Naive thymus-derived CD8-positive, alpha-beta T cell (primary cell): ENCODE measurements around the gene LTK. TPM values are rescaled to one million over a fixed set of nuclear protein-coding genes. Genes with fewer than 3 reads are reported as not detected.

Source experiments
- ATAC-seq, 2 donors: fragments of 150-1000 bp; cut with Tn5 transposase in 1 of 2; sonication (Bioruptor Pico), chemical (Tn5 transposase) in 1 of 2; 1 replicate in 1 of 2; 2 replicates in 1 of 2; pipeline ENCODE4 v1.10.0; 2021; ENCODE audit warnings: mild to moderate bottlenecking in 2 of 2, moderate library complexity in 2 of 2
- POLR2A ChIA-PET: fragments of 350-600 bp; sonication (Branson Sonifier 250); formaldehyde crosslinking; loops from one replicate; lab custom pipeline; 2021; ENCODE audit warnings: antibody characterized with exemption; lab: Charles Lee
- DNase-seq, 10 donors: peaks; one replicate each; pipeline versions ENCODE4 v3.0.0 to v3.0.0-alpha.2; 2020 to 2022
- H3K27ac Mint-ChIP-seq, 10 donors: one replicate each; pipeline ENCODE4 v1.8.0; 2020 to 2022; ENCODE audit warnings: mild to moderate bottlenecking in 10 of 10, mixed read lengths in 10 of 10, moderate library complexity in 4 of 10, inconsistent platforms in 1 of 10
- H3K27me3 Mint-ChIP-seq, 5 donors: one replicate each; pipeline ENCODE4 v1.8.0; 2021 to 2022; ENCODE audit warnings: mixed read lengths in 5 of 5
- H3K36me3 Mint-ChIP-seq, 3 donors: one replicate each; pipeline ENCODE4 v1.8.0; 2020 to 2022; ENCODE audit warnings: mixed read lengths in 3 of 3, mild to moderate bottlenecking in 2 of 3, inconsistent platforms in 1 of 3
- H3K4me1 Mint-ChIP-seq, 4 donors: one replicate each; pipeline ENCODE4 v1.8.0; 2021 to 2022; ENCODE audit warnings: mixed read lengths in 4 of 4
- H3K4me3 Mint-ChIP-seq, 10 donors: one replicate each; pipeline ENCODE4 v1.8.0; 2020 to 2022; ENCODE audit warnings: mild to moderate bottlenecking in 10 of 10, mixed read lengths in 10 of 10, moderate library complexity in 6 of 10, inconsistent platforms in 1 of 10
- H3K9me3 Mint-ChIP-seq, 9 donors: one replicate each; pipeline ENCODE4 v1.8.0; 2020 to 2022; ENCODE audit warnings: mixed read lengths in 9 of 9, mild to moderate bottlenecking in 3 of 9, inconsistent platforms in 1 of 9, moderate library complexity in 1 of 9
- polyA plus RNA-seq, 3 donors: library from polyadenylated mRNA; unstranded; fragments of 300-500 nt; fragmentation: Illumina TruSeq; gene quantifications; one replicate each; pipeline ENCODE4 v1.2.3, GENCODE V29; 2021
- total RNA-seq, 8 experiments: library from RNA in 2 of 8; stranded (reverse) in 2 of 8; gene quantifications; one replicate each; pipeline ENCODE4 v1.2.3 and lab custom pipeline; 2021 to 2026

LTK gene
- total and polyA plus RNA-seq, 5 experiments from 2014 or later: 0.18 to 0.22 TPM; not detected in 3

- POLR2A ChIA-PET: interaction anchor here (1.0 kb wide), 1 partner anchor 11 kb away, joined by 3 read pairs; the partner anchor contains the start of gene RPAP1
- peaks cover 12 to 22% (median 17%) of the 10 kb centered on the region in 4 donors for H3K4me1 Mint-ChIP-seq
- ATAC-seq: no peak
These were observed 41.3 kb upstream of the LTK start for GRCh38 chr15:41554915-41555314.

GRCh38 chr15:41554343-41554742, 40.7 kb upstream of the LTK start:
- Mint-ChIP-seq H3K27ac (no peak overlapping the region), H3K4me1 (peaks cover 11 to 19% (median 13%) of the 10 kb centered on the region in 4 donors), H3K27me3 (peaks cover 0 to 12% (median 7%) of the 10 kb centered on the region in 5 donors), H3K4me3 (no peak overlapping the region), H3K9me3 (no peaks in the 10 kb centered on the region), H3K36me3 (no peaks in the 10 kb centered on the region)
- no peak for DNase-seq
- POLR2A ChIA-PET: interaction anchor here (1.0 kb wide), 1 partner anchor 10 kb away, joined by 3 read pairs; the partner anchor contains the start of gene RPAP1
- ATAC-seq: no peak

More at GRCh38 chr15:41554915-41555314, 41.3 kb upstream of the LTK start:
- Mint-ChIP-seq H3K27me3 (peaks cover 3 to 16% (median 10%) of the 10 kb centered on the region in 5 donors), H3K27ac (peak overlapping the region in 3 of 10 donors; percentile 15 to 25 (median 19)), H3K9me3 (no peaks in the 10 kb centered on the region), H3K4me3 (no peak overlapping the region), H3K36me3 (no peaks in the 10 kb centered on the region)
- no peak for DNase-seq

GRCh38 chr15:41553731-41554130, 40.1 kb upstream of the LTK start:
- H3K4me3 Mint-ChIP-seq: no peak overlapping the region
- H3K27me3 Mint-ChIP-seq: peaks cover 0 to 12% (median 7%) of the 10 kb centered on the region in 5 donors
- no peak overlapping the region for H3K27ac Mint-ChIP-seq
- no peaks in the 10 kb centered on the region for H3K9me3 Mint-ChIP-seq
- POLR2A ChIA-PET: interaction anchor here (0.7 to 1.0 kb wide), 2 partner anchors 10 to 32 kb away, joined by 3 read pairs; partner anchors contain the start of gene RPAP1
- H3K36me3 Mint-ChIP-seq: no peaks in the 10 kb centered on the region
- ATAC-seq: no peak
- H3K4me1 Mint-ChIP-seq: peaks cover 11 to 19% (median 13%) of the 10 kb centered on the region in 4 donors
- DNase-seq: no peak

DNA sequence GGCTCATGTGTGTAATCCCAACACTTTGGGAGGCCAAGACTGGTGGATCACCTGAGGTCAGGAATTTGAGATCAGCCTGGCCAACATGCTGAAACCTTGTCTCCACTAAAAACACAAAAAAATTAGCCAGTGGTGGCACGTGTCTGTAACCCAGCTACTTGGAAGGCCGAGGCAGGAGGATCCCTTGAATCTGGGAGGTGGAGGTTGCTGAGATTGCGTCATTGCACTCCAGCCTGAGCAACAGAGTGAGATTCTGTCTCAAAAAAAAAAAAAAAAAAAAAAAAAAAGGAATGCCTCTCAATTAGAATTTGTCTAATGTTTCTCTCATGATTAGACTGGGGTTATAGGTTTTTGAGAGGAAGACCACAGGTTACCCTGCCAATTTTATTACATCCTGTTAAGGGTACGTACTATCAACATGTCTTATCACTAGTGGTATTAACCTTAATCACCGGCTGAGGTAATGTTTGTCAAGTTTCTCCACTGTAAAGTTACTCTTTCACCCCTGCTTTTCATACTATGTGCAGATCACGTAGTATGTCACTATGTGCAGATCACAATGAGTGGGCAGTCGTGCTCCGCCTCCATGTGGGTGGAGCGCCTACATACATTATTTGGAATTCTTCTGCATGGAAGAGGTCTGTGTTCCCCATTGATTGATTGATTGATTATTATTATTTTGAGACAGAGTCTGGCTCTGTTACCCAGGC, 36.6 kb upstream of the LTK start:
- no peaks in the 10 kb centered on the region for H3K9me3 Mint-ChIP-seq
- no peaks in the 10 kb centered on the region for H3K36me3 Mint-ChIP-seq
- no peak overlapping the region for H3K4me3 Mint-ChIP-seq
- ATAC-seq: no peak
- peaks cover 0 to 5% (median 0%) of the 10 kb centered on the region in 5 donors for H3K27me3 Mint-ChIP-seq
- DNase-seq: no peak
- POLR2A ChIA-PET: no interaction called here
- H3K27ac Mint-ChIP-seq: no peak overlapping the region
- H3K4me1 Mint-ChIP-seq: peaks cover 0 to 3% (median under 1%) of the 10 kb centered on the region in 4 donors

DNA sequence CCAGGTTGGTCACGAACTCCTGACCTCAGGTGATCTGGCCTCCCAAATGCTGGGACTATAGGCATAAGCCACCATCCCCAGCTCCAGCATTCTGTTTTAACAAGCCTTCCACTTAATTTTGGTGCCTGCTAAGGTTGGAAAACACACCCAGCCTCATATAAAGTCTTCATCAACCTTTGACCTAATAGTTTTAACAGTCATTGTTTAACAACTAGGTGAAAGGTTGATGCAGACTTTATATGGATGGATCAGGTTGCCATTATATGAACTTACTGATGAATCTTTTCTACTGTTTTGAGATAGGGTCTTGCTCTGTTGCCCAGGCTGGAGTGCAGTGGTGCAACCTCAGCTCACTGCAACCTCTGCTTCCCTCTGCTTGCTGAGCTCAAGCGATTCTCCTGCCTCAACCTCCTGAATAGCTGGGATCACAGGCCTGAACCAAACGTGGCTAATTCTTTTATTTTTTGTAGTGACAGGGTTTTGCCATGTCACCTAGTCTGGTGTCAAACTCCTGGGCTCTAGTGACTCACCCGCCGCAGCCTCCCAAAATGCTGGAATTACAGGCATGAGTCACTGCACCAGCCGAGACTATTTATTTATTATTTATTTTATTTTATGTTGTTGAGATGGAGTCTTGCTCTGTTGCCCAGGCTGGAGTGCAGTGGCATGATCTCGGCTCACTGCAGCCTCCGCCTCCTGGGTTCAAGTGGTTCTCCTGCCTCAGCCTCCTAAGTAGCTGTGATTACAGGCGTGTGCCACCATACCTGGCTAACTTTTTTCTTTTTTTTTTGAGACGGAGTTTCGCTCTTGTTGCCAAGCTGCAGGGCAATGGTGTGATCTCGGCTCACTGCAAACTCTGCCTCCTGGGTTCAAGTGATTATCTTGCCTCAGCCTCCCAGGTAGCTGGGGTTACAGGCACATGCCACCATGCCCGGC, 33.5 kb upstream of the LTK start:
- H3K4me3 Mint-ChIP-seq: peak overlapping the region in 1 of 10 donors; percentile 38
- POLR2A ChIA-PET: no interaction called here
- peaks cover 0 to under 1% (median 0%) of the 10 kb centered on the region in 3 donors for H3K36me3 Mint-ChIP-seq
- H3K27ac Mint-ChIP-seq: no peak overlapping the region
- H3K4me1 Mint-ChIP-seq: peaks cover 6 to 21% (median 16%) of the 10 kb centered on the region in 4 donors
- peaks cover 0 to 3% (median 0%) of the 10 kb centered on the region in 5 donors for H3K27me3 Mint-ChIP-seq
- ATAC-seq (no peak), DNase-seq (no peak)
- H3K9me3 Mint-ChIP-seq: no peaks in the 10 kb centered on the region

DNA sequence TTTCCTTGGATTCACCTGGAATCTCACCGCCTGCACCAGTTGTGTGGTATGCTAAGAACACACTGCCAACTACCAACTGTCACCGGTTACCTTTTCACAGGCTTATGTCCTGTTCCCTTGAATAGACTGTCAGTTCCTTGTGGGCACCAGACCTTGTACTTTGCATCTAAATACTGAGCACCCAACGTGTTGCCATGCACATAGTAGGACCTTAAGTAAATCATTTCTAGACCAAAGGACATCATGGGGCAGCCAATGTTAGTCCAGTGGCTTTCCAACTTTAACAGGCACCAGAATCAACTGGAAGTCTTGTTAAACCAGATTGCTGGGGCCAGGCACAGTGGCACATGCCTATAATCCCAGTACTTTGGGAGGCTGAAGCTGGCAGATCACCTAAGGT, 31.6 kb upstream of the LTK start:
- H3K27ac Mint-ChIP-seq: peak overlapping the region; percentile 48 to 98 (median 95)
- H3K4me3 Mint-ChIP-seq: peak overlapping the region; percentile 91 to 97 (median 95)
- H3K27me3 Mint-ChIP-seq: no peaks in the 10 kb centered on the region
- DNase-seq: no peak
- H3K4me1 Mint-ChIP-seq: peaks cover 9 to 25% (median 16%) of the 10 kb centered on the region in 4 donors
- POLR2A ChIA-PET: interaction anchor here (0.8 to 3.5 kb wide), 6 partner anchors 13 to 143 kb away, joined by 3 to 25 read pairs (median 4); partner anchors contain the start of genes ITPKA and TYRO3
- no peaks in the 10 kb centered on the region for H3K9me3 Mint-ChIP-seq
- no peak for ATAC-seq
- peaks cover 0 to 7% (median 0%) of the 10 kb centered on the region in 3 donors for H3K36me3 Mint-ChIP-seq

- no peaks in the 10 kb centered on the region for H3K27me3 Mint-ChIP-seq
- POLR2A ChIA-PET: interaction anchor here (0.6 to 3.5 kb wide), 19 partner anchors 10 to 1061 kb away, joined by 3 to 25 read pairs (median 4); partner anchors contain the start of genes ITPKA, LTK, MGA and TYRO3
- peaks cover 0 to 7% (median 0%) of the 10 kb centered on the region in 3 donors for H3K36me3 Mint-ChIP-seq
- DNase-seq: peak in 6 of 10 donors; percentile 23 to 69 (median 48)
- peak overlapping the region; percentile 89 to 98 (median 95) for H3K27ac Mint-ChIP-seq
- peak overlapping the region; percentile 91 to 97 (median 95) for H3K4me3 Mint-ChIP-seq
- peak; percentile 18 to 44 for ATAC-seq
- no peaks in the 10 kb centered on the region for H3K9me3 Mint-ChIP-seq
- H3K4me1 Mint-ChIP-seq: peaks cover 9 to 25% (median 16%) of the 10 kb centered on the region in 4 donors
These were observed 31.0 kb upstream of the LTK start for GRCh38 chr15:41544650-41545015.

DNA sequence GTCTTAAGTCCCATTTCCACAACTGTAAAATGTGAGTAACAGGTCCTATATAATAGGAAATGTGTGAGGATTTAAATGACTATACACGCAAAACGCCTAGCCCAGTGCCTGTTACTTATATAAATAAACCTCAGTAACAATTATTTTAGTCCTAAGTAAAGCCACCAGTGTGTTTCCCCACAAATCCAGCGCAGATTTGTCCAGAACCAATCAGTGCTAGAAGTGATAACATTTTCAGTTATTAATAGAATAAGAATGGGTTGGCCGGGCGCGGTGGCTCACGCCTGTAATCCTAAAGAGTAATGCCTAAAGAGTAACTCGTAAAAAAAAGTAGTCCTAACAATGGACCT, 29.9 kb upstream of the LTK start:
- Mint-ChIP-seq H3K9me3 (no peaks in the 10 kb centered on the region), H3K4me1 (peaks cover 9 to 25% (median 17%) of the 10 kb centered on the region in 4 donors), H3K27ac (peak overlapping the region; percentile 89 to 98 (median 95)), H3K27me3 (no peaks in the 10 kb centered on the region), H3K36me3 (peaks cover 0 to 7% (median 0%) of the 10 kb centered on the region in 3 donors), H3K4me3 (peak overlapping the region; percentile 91 to 97 (median 95))
- ATAC-seq: no peak
- POLR2A ChIA-PET: interaction anchor here (0.6 to 3.5 kb wide), 11 partner anchors 11 to 1085 kb away, joined by 3 to 25 read pairs (median 5); partner anchors contain the start of genes LTK, MGA and TYRO3
- no peak for DNase-seq

GRCh38 chr15:41536866-41537265, 23.2 kb upstream of the LTK start:
- Mint-ChIP-seq H3K27ac (peak overlapping the region in 2 of 10 donors; percentile 14 to 20), H3K4me3 (no peak overlapping the region), H3K9me3 (no peaks in the 10 kb centered on the region), H3K27me3 (no peaks in the 10 kb centered on the region), H3K36me3 (peaks cover 4 to 55% (median 13%) of the 10 kb centered on the region in 3 donors), H3K4me1 (peaks cover 2 to 12% (median 7%) of the 10 kb centered on the region in 4 donors)
- POLR2A ChIA-PET: interaction anchor here (0.8 kb wide), 1 partner anchor 53 kb away, joined by 3 read pairs; no protein-coding TSS in a partner anchor
- no peak for DNase-seq
- no peak for ATAC-seq

DNA sequence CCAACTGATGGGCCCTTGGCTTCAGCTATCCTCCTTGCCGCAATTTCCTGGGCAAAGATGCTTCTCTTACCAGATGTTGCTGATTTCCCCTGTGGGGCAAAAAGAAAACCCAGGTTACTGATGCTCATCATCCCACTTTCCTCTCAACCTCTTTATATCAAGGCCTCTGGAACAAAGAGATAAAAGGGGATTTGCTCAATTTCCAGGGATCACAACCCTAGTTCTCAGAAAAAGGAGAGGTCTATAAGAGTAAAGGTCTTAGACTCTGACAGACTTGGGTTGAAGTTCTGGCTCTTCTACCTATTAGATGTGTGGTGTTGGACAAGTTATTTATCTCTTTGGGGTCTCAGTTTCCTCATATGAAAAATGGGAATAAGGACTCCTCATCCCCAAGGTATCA, 21.9 kb upstream of the LTK start:
- Mint-ChIP-seq H3K36me3 (peaks cover 4 to 56% (median 15%) of the 10 kb centered on the region in 3 donors), H3K27ac (no peak overlapping the region), H3K9me3 (no peaks in the 10 kb centered on the region), H3K4me3 (no peak overlapping the region), H3K4me1 (peaks cover 4 to 12% (median 6%) of the 10 kb centered on the region in 4 donors), H3K27me3 (no peaks in the 10 kb centered on the region)
- ATAC-seq (no peak), DNase-seq (no peak)
- POLR2A ChIA-PET: no interaction called here

DNA sequence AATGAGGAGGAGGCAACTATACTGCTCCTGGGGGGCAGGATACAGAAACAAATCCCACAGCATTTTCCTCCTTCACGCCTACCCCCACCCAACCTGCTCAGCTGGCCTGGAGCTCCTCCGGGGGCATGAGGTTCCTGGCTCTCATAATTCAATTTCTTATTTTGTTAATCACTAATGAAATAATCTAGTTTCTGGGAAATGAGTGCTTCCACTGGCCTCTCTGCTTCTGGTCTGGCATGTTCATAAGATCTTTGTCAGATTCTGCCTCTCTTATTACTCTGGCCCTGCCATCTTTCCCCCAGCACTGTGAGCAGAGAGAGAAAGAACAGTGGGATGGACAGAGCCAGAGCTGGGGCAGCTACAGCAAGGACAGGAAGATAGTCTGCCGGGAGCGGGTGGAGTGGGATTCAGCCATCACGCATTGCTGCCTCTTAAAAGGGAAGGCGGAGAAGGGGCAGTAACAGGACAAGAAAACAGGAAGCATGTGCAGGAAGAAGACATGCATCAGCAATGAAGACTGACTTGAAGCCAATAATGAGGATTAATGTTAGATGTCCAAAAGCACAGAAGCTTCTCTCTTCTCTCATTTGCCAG, 16.8 kb upstream of the LTK start:
- Mint-ChIP-seq H3K4me1 (peaks cover 0 to 7% (median 3%) of the 10 kb centered on the region in 4 donors), H3K27ac (no peak overlapping the region), H3K9me3 (no peaks in the 10 kb centered on the region), H3K27me3 (no peaks in the 10 kb centered on the region), H3K4me3 (no peak overlapping the region), H3K36me3 (peaks cover 0 to 84% (median 28%) of the 10 kb centered on the region in 3 donors)
- DNase-seq: no peak
- POLR2A ChIA-PET: interaction anchor here (0.7 to 1.7 kb wide), 2 partner anchors 15 to 17 kb away, joined by 3 to 4 read pairs; partner anchors contain the start of gene LTK
- no peak for ATAC-seq
